Measurements from ENCODE around the gene TNFRSF12A.

GRCh38 chr16:3009568-3010390 is 10.4 kb upstream of the TNFRSF12A start:
- no peak for TF ChIP-seq CTCF (conservative IDR thresholded peaks at IDR 0.05 in 1 of 2, IDR thresholded peaks at IDR 0.05 in 1 of 2; ENCODE audit: low read depth in 1 of 2, low read length in 2 of 2)
- TF ChIP-seq EZH2 (IDR thresholded peaks at IDR 0.05; ENCODE audit: low read length, missing control alignments): no peak
